ENCODE data around the gene SUSD1. TPM values are rescaled to one million over a fixed set of nuclear protein-coding genes. Genes with fewer than 3 reads are reported as not detected.

Gene SUSD1
- total and polyA plus RNA-seq, 2 of the 13 experiments (the other 11 are each of a cell fraction or from before 2014, with no cell fraction given): 25.9 to 32.3 TPM

DNA sequence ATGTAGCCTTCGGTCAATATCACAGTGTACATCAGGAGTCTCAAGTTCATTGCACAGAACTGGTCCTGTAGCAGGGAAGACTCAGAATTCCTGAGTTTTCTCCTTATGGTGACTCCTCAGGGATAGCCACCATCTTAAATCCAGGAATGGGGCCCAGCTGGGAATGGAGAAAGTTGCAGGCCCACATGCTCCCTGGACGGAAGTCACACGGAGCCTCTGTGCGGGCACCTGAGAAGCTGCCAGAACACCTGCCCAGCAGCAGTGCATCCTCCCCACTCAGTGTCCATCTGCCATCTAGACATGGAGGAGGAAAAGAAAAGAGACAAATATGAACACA, 133.9 kb downstream of the SUSD1 start:
- FAIRE-seq: no peak
- DNase-seq (ENCODE audit: low spot score): no peak
- Histone ChIP-seq H3K4me3 (replicated peaks in 1 of 3; ENCODE audit: insufficient read depth in 1 of 3, low read depth in 2 of 3, low read length in 3 of 3) (no peak overlapping the region), H3K9ac (ENCODE audit: insufficient read depth, low read depth, low read length) (no peak overlapping the region), H2AFZ (ENCODE audit: low read length) (no peak overlapping the region), H3K27ac (ENCODE audit: extremely low read length, insufficient read depth, low read length) (no peak overlapping the region), H3K36me3 (replicated peaks in 1 of 2; ENCODE audit: control insufficient read depth in 1 of 2, insufficient read depth in 2 of 2, low read length in 2 of 2) (peaks cover 4 to 25% of the 10 kb centered on the region in 2 experiments; a peak in 4 of 5 replicates), H3K27me3 (ENCODE audit: control insufficient read depth in 1 of 2, insufficient read depth in 2 of 2, low read length in 2 of 2) (no peaks in the 10 kb centered on the region), H4K20me1 (ENCODE audit: insufficient read depth, low read length) (no peaks in the 10 kb centered on the region), H3K4me2 (ENCODE audit: low read depth, low read length) (no peak overlapping the region), H3K79me2 (ENCODE audit: insufficient read depth, low read length) (no peaks in the 10 kb centered on the region), H3K9me3 (ENCODE audit: low read length) (no peaks in the 10 kb centered on the region), H3K4me1 (ENCODE audit: insufficient read depth, low read length) (no peaks in the 10 kb centered on the region)
- ATAC-seq: no peak
- intact Hi-C loops (cut with micrococcal nuclease; ENCODE audit: unreplicated experiment): no loop called here
- ChIA-PET POLR2A (no interaction called here), CTCF (ENCODE audit: low intra/inter-chr PET ratio, low total read pairs) (no interaction called here)
- whole genome bisulfite sequencing (ENCODE audit: low lambda C conversion rate): 100% methylated on average over 4 of the region's 4 CpGs
- no TSS peak for BruUV-seq (replicated peaks)
- in situ Hi-C loops (cut with HindIII; ENCODE audit: extremely low pct_ligation_motif_present, low pct_unique_long_range_greater_than_20kb): no loop called here
- no peak for TF ChIP-seq CEBPG (CRISPR knock-in tag; IDR thresholded peaks at IDR 0.05)
- TF ChIP-seq PITX1 (CRISPR knock-in tag; IDR thresholded peaks at IDR 0.05): no peak
- no peak for TF ChIP-seq ISL2 (CRISPR knock-in tag; IDR thresholded peaks at IDR 0.05)
- no peak for TF ChIP-seq ZNF253 (CRISPR knock-in tag; IDR thresholded peaks at IDR 0.05; ENCODE audit: borderline replicate concordance)
- TF ChIP-seq, protein P1, sequence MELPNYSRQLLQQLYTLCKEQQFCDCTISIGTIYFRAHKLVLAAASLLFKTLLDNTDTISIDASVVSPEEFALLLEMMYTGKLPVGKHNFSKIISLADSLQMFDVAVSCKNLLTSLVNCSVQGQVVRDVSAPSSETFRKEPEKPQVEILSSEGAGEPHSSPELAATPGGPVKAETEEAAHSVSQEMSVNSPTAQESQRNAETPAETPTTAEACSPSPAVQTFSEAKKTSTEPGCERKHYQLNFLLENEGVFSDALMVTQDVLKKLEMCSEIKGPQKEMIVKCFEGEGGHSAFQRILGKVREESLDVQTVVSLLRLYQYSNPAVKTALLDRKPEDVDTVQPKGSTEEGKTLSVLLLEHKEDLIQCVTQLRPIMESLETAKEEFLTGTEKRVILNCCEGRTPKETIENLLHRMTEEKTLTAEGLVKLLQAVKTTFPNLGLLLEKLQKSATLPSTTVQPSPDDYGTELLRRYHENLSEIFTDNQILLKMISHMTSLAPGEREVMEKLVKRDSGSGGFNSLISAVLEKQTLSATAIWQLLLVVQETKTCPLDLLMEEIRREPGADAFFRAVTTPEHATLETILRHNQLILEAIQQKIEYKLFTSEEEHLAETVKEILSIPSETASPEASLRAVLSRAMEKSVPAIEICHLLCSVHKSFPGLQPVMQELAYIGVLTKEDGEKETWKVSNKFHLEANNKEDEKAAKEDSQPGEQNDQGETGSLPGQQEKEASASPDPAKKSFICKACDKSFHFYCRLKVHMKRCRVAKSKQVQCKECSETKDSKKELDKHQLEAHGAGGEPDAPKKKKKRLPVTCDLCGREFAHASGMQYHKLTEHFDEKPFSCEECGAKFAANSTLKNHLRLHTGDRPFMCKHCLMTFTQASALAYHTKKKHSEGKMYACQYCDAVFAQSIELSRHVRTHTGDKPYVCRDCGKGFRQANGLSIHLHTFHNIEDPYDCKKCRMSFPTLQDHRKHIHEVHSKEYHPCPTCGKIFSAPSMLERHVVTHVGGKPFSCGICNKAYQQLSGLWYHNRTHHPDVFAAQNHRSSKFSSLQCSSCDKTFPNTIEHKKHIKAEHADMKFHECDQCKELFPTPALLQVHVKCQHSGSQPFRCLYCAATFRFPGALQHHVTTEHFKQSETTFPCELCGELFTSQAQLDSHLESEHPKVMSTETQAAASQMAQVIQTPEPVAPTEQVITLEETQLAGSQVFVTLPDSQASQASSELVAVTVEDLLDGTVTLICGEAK (IDR thresholded peaks at IDR 0.05): no peak
- TF ChIP-seq, protein P1 (CRISPR knock-in tag; IDR thresholded peaks at IDR 0.05): no peak
- TF ChIP-seq AGO1 (IDR thresholded peaks at IDR 0.05; ENCODE audit: low read depth, low read length, poor library complexity, severe bottlenecking): no peak
- TF ChIP-seq, protein P2, sequence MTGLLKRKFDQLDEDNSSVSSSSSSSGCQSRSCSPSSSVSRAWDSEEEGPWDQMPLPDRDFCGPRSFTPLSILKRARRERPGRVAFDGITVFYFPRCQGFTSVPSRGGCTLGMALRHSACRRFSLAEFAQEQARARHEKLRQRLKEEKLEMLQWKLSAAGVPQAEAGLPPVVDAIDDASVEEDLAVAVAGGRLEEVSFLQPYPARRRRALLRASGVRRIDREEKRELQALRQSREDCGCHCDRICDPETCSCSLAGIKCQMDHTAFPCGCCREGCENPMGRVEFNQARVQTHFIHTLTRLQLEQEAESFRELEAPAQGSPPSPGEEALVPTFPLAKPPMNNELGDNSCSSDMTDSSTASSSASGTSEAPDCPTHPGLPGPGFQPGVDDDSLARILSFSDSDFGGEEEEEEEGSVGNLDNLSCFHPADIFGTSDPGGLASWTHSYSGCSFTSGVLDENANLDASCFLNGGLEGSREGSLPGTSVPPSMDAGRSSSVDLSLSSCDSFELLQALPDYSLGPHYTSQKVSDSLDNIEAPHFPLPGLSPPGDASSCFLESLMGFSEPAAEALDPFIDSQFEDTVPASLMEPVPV (CRISPR knock-in tag; IDR thresholded peaks at IDR 0.05): no peak
- no peak for TF ChIP-seq NKX3-1 (CRISPR knock-in tag; IDR thresholded peaks at IDR 0.05)
- no peak for TF ChIP-seq HNRNPH1 (optimal IDR thresholded peaks at IDR 0.05; ENCODE audit: low read depth, low read length)
- no peak for TF ChIP-seq MXI1 (IDR thresholded peaks at IDR 0.05; ENCODE audit: borderline replicate concordance, low read depth, low read length)
- TF ChIP-seq, protein P3, sequence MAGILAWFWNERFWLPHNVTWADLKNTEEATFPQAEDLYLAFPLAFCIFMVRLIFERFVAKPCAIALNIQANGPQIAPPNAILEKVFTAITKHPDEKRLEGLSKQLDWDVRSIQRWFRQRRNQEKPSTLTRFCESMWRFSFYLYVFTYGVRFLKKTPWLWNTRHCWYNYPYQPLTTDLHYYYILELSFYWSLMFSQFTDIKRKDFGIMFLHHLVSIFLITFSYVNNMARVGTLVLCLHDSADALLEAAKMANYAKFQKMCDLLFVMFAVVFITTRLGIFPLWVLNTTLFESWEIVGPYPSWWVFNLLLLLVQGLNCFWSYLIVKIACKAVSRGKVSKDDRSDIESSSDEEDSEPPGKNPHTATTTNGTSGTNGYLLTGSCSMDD (CRISPR knock-in tag; IDR thresholded peaks at IDR 0.05): no peak
- no peak for TF ChIP-seq HES4 (CRISPR knock-in tag; IDR thresholded peaks at IDR 0.05; ENCODE audit: borderline replicate concordance)
- TF ChIP-seq RAD51 (IDR thresholded peaks at IDR 0.05; ENCODE audit: borderline replicate concordance): no peak
- TF ChIP-seq ZNF776 (CRISPR knock-in tag; IDR thresholded peaks at IDR 0.05): no peak
- no peak for TF ChIP-seq ZNF143 (CRISPR knock-in tag; IDR thresholded peaks at IDR 0.05)

Data from HepG2 (cell line).